GM12891 (cell line): Measurements from ENCODE around the gene PPP1R3G.

ENCODE experiments used
- DNase-seq: peaks from one replicate; pipeline ENCODE4 v3.0.0; 2011; ENCODE audit warnings: low spot score; ENCODE audit not compliant: insufficient read length
- FAIRE-seq: peaks from 2 replicates; lab custom pipeline; 2011; peaks lifted over from hg19 to GRCh38; lab: Jason Lieb, UNC
- PAX5 ChIP-seq: IDR thresholded peaks from 2 replicates; pipeline ENCODE4 v1.6.1; 2011; ENCODE audit warnings: low read length, moderate library complexity, mild to moderate bottlenecking; ENCODE audit not compliant: insufficient read depth, severe bottlenecking
- POLR2A ChIP-seq: IDR thresholded peaks from 2 replicates; pipeline ENCODE4 v1.6.1; 2011; ENCODE audit warnings: low read depth, low read length, control low read depth
- POLR2AphosphoS5 ChIP-seq: IDR thresholded peaks from 2 replicates; pipeline ENCODE4 v1.6.1; 2011; ENCODE audit warnings: low read depth, low read length, control low read depth
- POU2F2 ChIP-seq: IDR thresholded peaks from 2 replicates; pipeline ENCODE4 v1.6.1; 2011; ENCODE audit warnings: low read depth, mild to moderate bottlenecking, control low read depth, low read length, moderate library complexity
- SPI1 ChIP-seq: IDR thresholded peaks from 2 replicates; pipeline ENCODE4 v1.6.1; 2011; ENCODE audit warnings: low read depth, low read length, control low read depth
- TAF1 ChIP-seq: IDR thresholded peaks from 2 replicates; pipeline ENCODE4 v1.6.1; 2011; ENCODE audit warnings: low read depth, low read length, control low read depth

PPP1R3G gene

GRCh38 chr6:5091210-5092069 is 6.3 kb downstream of the PPP1R3G start:
- DNase-seq (no peak), FAIRE-seq (peak; percentile 81)
- TF ChIP-seq SPI1 (peak; percentile 35; the same call in 1 of the 2 replicates), TAF1 (no peak), POU2F2 (peak; percentile 73)

- FAIRE-seq (no peak), DNase-seq (no peak)
- TF ChIP-seq POLR2A (no peak), POU2F2 (no peak)
These were observed 8.3 kb downstream of the PPP1R3G start for GRCh38 chr6:5093231-5094015.

- DNase-seq = no peak
- TF ChIP-seq TAF1 = no peak
- no peak for TF ChIP-seq POLR2A
- no peak for TF ChIP-seq SPI1
- TF ChIP-seq POLR2AphosphoS5 = no peak
- no peak for TF ChIP-seq PAX5
- TF ChIP-seq POU2F2 = no peak
- no peak for FAIRE-seq
These were observed 9.2 kb downstream of the PPP1R3G start for GRCh38 chr6:5094327-5094726.

- DNase-seq (no peak), FAIRE-seq (peak; percentile 65)
- TF ChIP-seq POU2F2 (no peak), TAF1 (no peak), PAX5 (no peak), POLR2A (no peak)
These were observed 10.1 kb downstream of the PPP1R3G start for GRCh38 chr6:5095236-5095635.

GRCh38 chr6:5096482-5096881 is 11.3 kb downstream of the PPP1R3G start:
- FAIRE-seq = no peak
- TF ChIP-seq PAX5 (no peak), POLR2AphosphoS5 (no peak), POLR2A (no peak), SPI1 (no peak)
- no peak for DNase-seq

GRCh38 chr6:5098501-5099270 is 13.5 kb downstream of the PPP1R3G start:
- DNase-seq (no peak), FAIRE-seq (no peak)
- TF ChIP-seq POLR2A (no peak), POU2F2 (no peak), POLR2AphosphoS5 (no peak), SPI1 (no peak), TAF1 (no peak), PAX5 (no peak)

GRCh38 chr6:5099537-5099936 is 14.4 kb downstream of the PPP1R3G start:
- no peak for TF ChIP-seq TAF1
- TF ChIP-seq PAX5 = no peak
- TF ChIP-seq POLR2AphosphoS5 = no peak
- TF ChIP-seq POU2F2 = no peak
- FAIRE-seq (no peak), DNase-seq (no peak)

- no peak for FAIRE-seq
- TF ChIP-seq POLR2A = no peak
- no peak for TF ChIP-seq POLR2AphosphoS5
- TF ChIP-seq POU2F2 = no peak
- no peak for TF ChIP-seq SPI1
- TF ChIP-seq PAX5 = no peak
- TF ChIP-seq TAF1 = no peak
- no peak for DNase-seq
These were observed 15.7 kb downstream of the PPP1R3G start for GRCh38 chr6:5100806-5101205.

- DNase-seq (no peak), FAIRE-seq (no peak)
- no peak for TF ChIP-seq SPI1
- TF ChIP-seq POLR2A = no peak
- TF ChIP-seq POU2F2 = no peak
- TF ChIP-seq POLR2AphosphoS5 = no peak
- no peak for TF ChIP-seq TAF1
- no peak for TF ChIP-seq PAX5
These were observed 17.3 kb downstream of the PPP1R3G start for GRCh38 chr6:5102267-5102970.

GRCh38 chr6:5103250-5103649 is 18.1 kb downstream of the PPP1R3G start:
- FAIRE-seq (no peak), DNase-seq (no peak)
- no peak for TF ChIP-seq PAX5
- TF ChIP-seq POU2F2 = no peak
- TF ChIP-seq SPI1 = no peak
- no peak for TF ChIP-seq POLR2A
- TF ChIP-seq TAF1 = no peak
- TF ChIP-seq POLR2AphosphoS5 = no peak
